Measurements from ENCODE around the gene C1orf50. TPM values are rescaled to one million over a fixed set of nuclear protein-coding genes. Genes with fewer than 3 reads are reported as not detected.

Gene C1orf50
- total RNA-seq, 1 experiment from 2014 or later: 8.3 TPM

- peak in 1 of 2 experiments; percentile 20 for DNase-seq
- peak overlapping the region; percentile 54 for H3K27ac ChIP-seq
- no peaks in the 10 kb centered on the region for H3K27me3 ChIP-seq (ENCODE audit: insufficient read depth, low read depth)
- intact Hi-C loops (cut with micrococcal nuclease; ENCODE audit: unreplicated experiment): loop anchor here (2.0 kb wide), 1 partner anchor 49 kb away; the partner anchor contains the start of genes C1orf50 and P3H1
- TSS peak; percentile 61 for BruUV-seq (replicated peaks)
- H3K79me2 ChIP-seq (ENCODE audit: low read depth): peaks cover 19% of the 10 kb centered on the region; the same call in 1 of the 2 replicates
- peak overlapping the region; percentile 99 for H2AFZ ChIP-seq
- peaks cover 21% of the 10 kb centered on the region for H3K4me1 ChIP-seq (replicated peaks; ENCODE audit: insufficient read depth)
- no peaks in the 10 kb centered on the region for H3K9me3 ChIP-seq (ENCODE audit: insufficient read depth, low read depth)
- H3K36me3 ChIP-seq (ENCODE audit: low read depth): no peaks in the 10 kb centered on the region
- H3K4me2 ChIP-seq: peak overlapping the region; percentile 85
- H4K20me1 ChIP-seq (ENCODE audit: insufficient read depth): peaks cover 4% of the 10 kb centered on the region; the same call in 1 of the 2 replicates
- peak overlapping the region; percentile 100 for H3K4me3 ChIP-seq
- TF ChIP-seq EZH2 (IDR thresholded peaks at IDR 0.05; ENCODE audit: low read depth): no peak
- TF ChIP-seq CTCF (conservative IDR thresholded peaks at IDR 0.05): no peak
- H3F3A ChIP-seq (ENCODE audit: insufficient read depth, low read depth): peaks cover 8% of the 10 kb centered on the region; the same call in 1 of the 2 replicates
- H3K9me2 ChIP-seq (ENCODE audit: insufficient read depth): no peaks in the 10 kb centered on the region
- ChIA-PET CTCF (interaction anchor here (1.3 kb wide), 1 partner anchor 258 kb away, joined by 4 read pairs; no protein-coding TSS in a partner anchor), POLR2A (ENCODE audit: unreplicated experiment) (interaction anchor here (0.6 kb wide), 2 partner anchors 49 to 155 kb away, joined by 3 read pairs; partner anchors contain the start of genes C1orf50 and P3H1)
Measured at GRCh38 chr1:42815941-42816584, 49.0 kb downstream of the C1orf50 start.

DNA sequence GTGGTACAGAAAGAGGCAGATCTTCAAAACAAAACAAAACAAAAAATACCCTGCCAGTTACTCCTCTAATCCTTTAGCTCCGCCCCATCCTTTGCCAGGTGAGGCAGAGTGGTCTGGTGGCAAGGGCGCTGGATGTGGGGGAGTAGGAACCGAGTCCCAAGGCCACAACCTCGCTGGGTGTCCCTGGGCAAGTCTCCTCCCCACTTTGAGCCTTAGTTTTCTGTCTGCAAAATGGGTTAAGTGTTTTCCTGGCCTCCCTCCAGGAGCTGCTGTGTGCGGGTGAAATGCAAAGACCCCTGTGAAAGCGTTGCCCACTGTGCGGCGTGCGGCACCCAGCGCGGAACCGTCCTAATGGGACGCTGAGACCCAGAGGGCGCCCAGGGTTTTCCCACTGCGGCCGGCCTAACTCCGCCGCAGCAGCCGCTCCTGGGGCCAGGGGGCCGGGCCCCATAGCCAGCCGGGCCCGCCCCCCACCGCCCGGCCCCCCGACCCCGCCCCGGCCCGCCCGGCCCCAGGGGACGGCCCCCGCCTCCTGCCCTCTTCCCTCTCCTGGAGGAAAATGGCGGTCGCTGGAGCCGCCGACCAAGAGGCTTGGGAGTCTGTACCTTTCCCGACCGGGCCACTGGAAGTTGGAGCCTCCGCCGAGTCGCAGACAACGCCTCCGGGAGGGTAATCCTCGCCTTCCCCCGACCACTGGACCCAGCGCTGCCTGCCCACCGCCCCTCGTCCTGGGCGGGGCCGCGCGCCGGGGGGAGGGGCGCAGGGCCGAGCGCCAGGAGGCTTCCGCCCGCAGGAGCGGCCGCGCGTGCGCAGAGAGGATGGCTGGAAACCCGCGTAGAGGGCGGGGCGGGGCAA is 49.8 kb downstream of the C1orf50 start, which contains the start of the genes ERMAP and SVBP:
Gene ERMAP (plus strand): TSS at position 538 of the 855 bp plus-strand sequence. CDS start 13,327 bp downstream, outside the sequence.
Gene SVBP (minus strand): TSS at position 813 of the 855 bp plus-strand sequence. CDS start 853 bp downstream, outside the sequence.
- intact Hi-C loops (cut with micrococcal nuclease; ENCODE audit: unreplicated experiment): loop anchor here (2.0 kb wide), 1 partner anchor 50 kb away; the partner anchor contains the start of genes C1orf50 and P3H1
- ChIA-PET POLR2A (ENCODE audit: unreplicated experiment) (interaction anchor here (0.6 to 1.4 kb wide), 3 partner anchors 29 to 556 kb away, joined by 3 to 8 read pairs (median 6); partner anchors contain the start of gene ZNF691), CTCF (interaction anchor here (1.3 kb wide), 2 partner anchors 30 to 257 kb away, joined by 4 read pairs; partner anchors contain the start of gene ZNF691)
- Histone ChIP-seq H2AFZ (peak within 1 kb of the TSS; percentile 99), H3K36me3 (ENCODE audit: low read depth) (no peaks in the 10 kb centered on the region), H3K27me3 (ENCODE audit: insufficient read depth, low read depth) (no peaks in the 10 kb centered on the region), H3K9me3 (ENCODE audit: insufficient read depth, low read depth) (no peaks in the 10 kb centered on the region), H3K79me2 (ENCODE audit: low read depth) (peaks cover 19% of the 10 kb centered on the region; the same call in 1 of the 2 replicates), H3K4me2 (peak within 1 kb of the TSS; percentile 85), H4K20me1 (ENCODE audit: insufficient read depth) (peaks cover 4% of the 10 kb centered on the region; the same call in 1 of the 2 replicates), H3K27ac (peak within 1 kb of the TSS; percentile 97), H3F3A (ENCODE audit: insufficient read depth, low read depth) (peaks cover 8% of the 10 kb centered on the region; the same call in 1 of the 2 replicates), H3K4me1 (replicated peaks; ENCODE audit: insufficient read depth) (peaks cover 21% of the 10 kb centered on the region), H3K9me2 (ENCODE audit: insufficient read depth) (no peaks in the 10 kb centered on the region), H3K4me3 (peak within 1 kb of the TSS; percentile 100)
- no peak for TF ChIP-seq EZH2 (IDR thresholded peaks at IDR 0.05; ENCODE audit: low read depth)
- TF ChIP-seq CTCF (conservative IDR thresholded peaks at IDR 0.05): no peak
- BruUV-seq (replicated peaks): no TSS peak
- DNase-seq: peak; percentile 66 to 94

All from PC-9 (cell line).